Measurements from ENCODE around the gene CDH4.

The CDH4 gene

GRCh38 chr20:61726979-61727378 lies 474.9 kb downstream of the CDH4 start:
- DNase-seq (ENCODE audit: low spot score), result no peak
- H3K27me3 Mint-ChIP-seq (ENCODE audit: low read depth), result no peaks in the 10 kb centered on the region
- H3K4me3 Mint-ChIP-seq, result no peak overlapping the region
- no peaks in the 10 kb centered on the region for H3K4me1 Mint-ChIP-seq (ENCODE audit: low read depth)
- H3K36me3 Mint-ChIP-seq (ENCODE audit: low read depth), result no peaks in the 10 kb centered on the region
- no peak overlapping the region for H3K27ac Mint-ChIP-seq
- H3K9me3 Mint-ChIP-seq, result no peaks in the 10 kb centered on the region

GRCh38 chr20:61727761-61728160 lies 475.7 kb downstream of the CDH4 start:
- Mint-ChIP-seq H3K27me3 (ENCODE audit: low read depth) (no peaks in the 10 kb centered on the region), H3K4me3 (no peak overlapping the region), H3K4me1 (ENCODE audit: low read depth) (no peaks in the 10 kb centered on the region), H3K9me3 (no peaks in the 10 kb centered on the region), H3K27ac (no peak overlapping the region), H3K36me3 (ENCODE audit: low read depth) (no peaks in the 10 kb centered on the region)
- no peak for DNase-seq (ENCODE audit: low spot score)

GRCh38 chr20:61728326-61728725 lies 476.3 kb downstream of the CDH4 start:
- no peak overlapping the region for H3K27ac Mint-ChIP-seq

GRCh38 chr20:61728786-61729770 lies 477.0 kb downstream of the CDH4 start:
- Mint-ChIP-seq H3K4me3 (no peak overlapping the region), H3K4me1 (ENCODE audit: low read depth) (no peaks in the 10 kb centered on the region), H3K27me3 (ENCODE audit: low read depth) (no peaks in the 10 kb centered on the region), H3K36me3 (ENCODE audit: low read depth) (no peaks in the 10 kb centered on the region), H3K27ac (no peak overlapping the region), H3K9me3 (no peaks in the 10 kb centered on the region)
- DNase-seq (ENCODE audit: low spot score), result no peak

More at GRCh38 chr20:61728326-61728725, 476.3 kb downstream of the CDH4 start:
- Mint-ChIP-seq H3K9me3 (no peaks in the 10 kb centered on the region), H3K27me3 (ENCODE audit: low read depth) (no peaks in the 10 kb centered on the region), H3K4me3 (no peak overlapping the region), H3K36me3 (ENCODE audit: low read depth) (no peaks in the 10 kb centered on the region), H3K4me1 (ENCODE audit: low read depth) (no peaks in the 10 kb centered on the region)
- no peak for DNase-seq (ENCODE audit: low spot score)

GRCh38 chr20:61730631-61731362 lies 478.7 kb downstream of the CDH4 start:
- no peaks in the 10 kb centered on the region for H3K9me3 Mint-ChIP-seq
- H3K4me3 Mint-ChIP-seq, result no peak overlapping the region
- H3K36me3 Mint-ChIP-seq (ENCODE audit: low read depth), result no peaks in the 10 kb centered on the region
- no peaks in the 10 kb centered on the region for H3K27me3 Mint-ChIP-seq (ENCODE audit: low read depth)
- no peak for DNase-seq (ENCODE audit: low spot score)
- no peak overlapping the region for H3K27ac Mint-ChIP-seq
- no peaks in the 10 kb centered on the region for H3K4me1 Mint-ChIP-seq (ENCODE audit: low read depth)

DNA sequence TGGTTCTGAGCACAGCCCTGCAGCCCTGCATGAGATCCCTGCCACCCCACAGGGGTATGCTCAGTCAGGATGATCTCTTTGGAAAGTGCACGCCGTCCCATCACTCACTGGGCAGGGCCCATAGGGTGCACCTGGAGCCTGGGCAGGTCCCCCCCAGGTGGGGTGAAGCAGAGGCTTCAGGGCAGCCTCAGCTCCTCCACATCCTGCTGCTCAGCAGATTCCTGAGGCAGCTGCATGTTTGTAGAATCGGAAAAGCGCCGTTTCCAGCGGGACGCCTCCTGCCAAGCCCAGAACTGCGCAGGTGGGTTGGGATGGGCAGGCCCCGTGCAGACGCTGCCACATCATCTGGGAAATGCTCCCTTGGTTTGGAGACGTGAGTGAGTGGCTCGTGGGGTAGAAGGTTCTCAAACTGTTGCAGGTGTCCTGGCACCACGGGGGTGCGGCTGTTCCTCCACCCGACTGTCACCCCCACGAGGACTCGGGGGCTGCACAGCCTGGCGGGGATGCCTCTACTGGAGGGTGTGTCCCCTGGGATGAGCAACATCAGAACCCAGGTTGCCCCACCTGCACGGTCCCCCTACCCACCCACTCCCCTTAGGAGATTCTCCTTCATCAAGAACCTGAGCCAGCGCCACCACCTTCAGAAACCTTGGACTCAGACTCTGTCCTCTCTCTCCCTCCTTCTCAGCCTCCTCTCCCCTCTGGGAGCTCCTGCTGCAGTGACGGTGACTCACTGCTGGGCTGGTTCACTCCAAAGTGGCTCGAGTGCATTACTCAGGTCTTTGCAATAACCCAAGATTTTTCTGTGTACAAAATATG lies 479.5 kb downstream of the CDH4 start:
- H3K4me3 Mint-ChIP-seq, result no peak overlapping the region
- H3K27ac Mint-ChIP-seq, result no peak overlapping the region
- H3K27me3 Mint-ChIP-seq (ENCODE audit: low read depth), result no peaks in the 10 kb centered on the region
- no peaks in the 10 kb centered on the region for H3K36me3 Mint-ChIP-seq (ENCODE audit: low read depth)
- no peaks in the 10 kb centered on the region for H3K4me1 Mint-ChIP-seq (ENCODE audit: low read depth)
- no peak for DNase-seq (ENCODE audit: low spot score)
- no peaks in the 10 kb centered on the region for H3K9me3 Mint-ChIP-seq

DNA sequence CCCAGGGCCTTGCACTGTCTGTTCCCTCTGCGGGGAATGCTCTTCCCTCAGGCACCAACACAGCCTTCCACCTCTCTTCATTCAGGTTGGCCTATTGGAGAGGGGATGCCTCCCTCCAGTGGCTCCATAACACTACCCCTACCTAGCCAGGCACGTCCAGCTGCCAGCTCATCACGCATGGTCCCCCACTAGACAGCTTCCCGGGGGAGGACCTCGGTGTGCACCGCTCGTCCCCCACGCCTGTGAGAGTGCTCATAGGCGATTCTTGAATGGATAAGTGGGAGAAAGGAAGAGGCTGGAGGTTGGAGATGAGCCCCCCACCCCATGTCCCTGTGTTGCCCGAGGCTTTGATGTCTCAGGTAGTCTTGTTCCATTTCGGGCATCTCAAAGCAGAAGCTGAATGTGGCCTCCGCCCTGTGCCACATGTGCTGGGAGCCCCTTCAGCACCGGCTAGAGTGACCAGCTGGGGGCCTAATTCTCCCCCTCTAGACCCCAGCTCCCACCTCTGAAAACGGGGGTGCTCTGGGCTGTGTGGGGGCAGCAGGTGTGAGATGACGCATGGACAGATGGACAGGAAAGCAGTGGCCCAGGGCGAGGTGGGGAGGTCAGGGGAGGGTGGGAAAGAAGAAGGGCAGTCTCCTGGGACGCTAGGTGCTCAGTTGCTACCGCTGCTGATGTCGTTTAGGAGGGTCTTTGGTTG lies 480.6 kb downstream of the CDH4 start:
- no peaks in the 10 kb centered on the region for H3K27me3 Mint-ChIP-seq (ENCODE audit: low read depth)
- H3K4me1 Mint-ChIP-seq (ENCODE audit: low read depth), result no peaks in the 10 kb centered on the region
- H3K36me3 Mint-ChIP-seq (ENCODE audit: low read depth), result no peaks in the 10 kb centered on the region
- no peaks in the 10 kb centered on the region for H3K9me3 Mint-ChIP-seq
- no peak overlapping the region for H3K27ac Mint-ChIP-seq
- H3K4me3 Mint-ChIP-seq, result no peak overlapping the region
- DNase-seq (ENCODE audit: low spot score), result no peak

DNA sequence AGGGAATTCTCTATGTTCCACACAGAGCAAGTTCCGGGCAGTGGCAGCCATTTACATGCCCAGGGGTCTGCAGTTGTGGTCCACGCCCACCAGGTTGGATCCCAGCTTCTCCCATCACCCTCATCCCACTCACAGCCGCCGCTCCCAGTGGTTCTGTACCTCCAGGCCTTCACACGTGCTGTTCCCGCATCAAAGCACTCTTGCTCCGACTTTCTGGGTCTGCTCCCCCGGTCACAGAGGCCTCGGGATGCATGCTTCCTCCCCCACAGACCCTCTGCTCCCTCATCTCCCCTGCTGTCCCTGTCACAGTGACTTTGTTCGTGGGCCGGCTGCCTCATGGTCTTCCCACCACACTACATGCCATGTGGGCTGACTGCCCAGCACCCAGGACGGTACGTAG lies 481.2 kb downstream of the CDH4 start:
- no peaks in the 10 kb centered on the region for H3K36me3 Mint-ChIP-seq (ENCODE audit: low read depth)
- H3K27ac Mint-ChIP-seq, result no peak overlapping the region
- no peak overlapping the region for H3K4me3 Mint-ChIP-seq
- no peaks in the 10 kb centered on the region for H3K27me3 Mint-ChIP-seq (ENCODE audit: low read depth)
- no peak for DNase-seq (ENCODE audit: low spot score)
- no peaks in the 10 kb centered on the region for H3K9me3 Mint-ChIP-seq
- H3K4me1 Mint-ChIP-seq (ENCODE audit: low read depth), result no peaks in the 10 kb centered on the region

DNA sequence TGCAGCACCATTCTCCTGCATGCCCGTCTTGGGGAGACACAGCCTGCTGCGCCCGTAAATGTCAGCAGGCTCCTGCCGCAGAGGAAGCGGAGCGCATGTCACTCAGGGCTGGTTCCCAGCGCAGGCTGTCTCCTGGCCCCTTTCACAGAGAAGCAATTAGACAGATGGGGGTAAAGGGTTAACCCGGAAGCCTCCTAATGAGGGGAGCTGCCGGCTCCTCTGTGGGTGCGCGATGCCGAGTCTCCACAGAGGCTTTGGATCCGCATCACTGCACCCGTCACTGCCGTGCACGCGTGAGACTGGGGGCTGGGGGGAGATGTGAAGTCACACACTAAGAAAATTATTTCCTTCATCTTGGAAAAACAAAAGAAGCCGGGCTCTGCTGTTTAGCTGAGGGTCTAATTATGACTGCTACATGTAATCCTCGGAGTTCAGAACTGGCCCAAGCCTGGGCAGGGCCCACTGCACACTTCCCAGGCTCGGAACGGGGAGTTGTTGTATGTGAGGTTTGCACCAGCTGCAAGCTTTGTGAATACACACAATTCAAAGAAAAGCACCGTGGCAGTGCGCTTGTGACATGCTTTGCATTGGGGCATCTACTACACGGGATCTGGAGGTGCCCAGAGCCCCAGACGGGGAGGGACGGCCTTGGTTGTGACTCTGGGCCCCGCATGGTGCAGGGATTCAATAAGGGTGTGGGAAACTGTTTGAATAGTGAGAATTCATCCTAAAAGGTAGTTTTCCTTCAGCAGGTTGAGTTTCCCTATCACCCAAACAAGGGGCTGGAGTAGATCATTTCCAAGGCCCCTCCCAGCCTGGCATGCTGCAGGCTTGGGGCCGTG lies 482.1 kb downstream of the CDH4 start:
- Mint-ChIP-seq H3K36me3 (ENCODE audit: low read depth) (no peaks in the 10 kb centered on the region), H3K27me3 (ENCODE audit: low read depth) (no peaks in the 10 kb centered on the region), H3K27ac (no peak overlapping the region), H3K4me1 (ENCODE audit: low read depth) (no peaks in the 10 kb centered on the region), H3K4me3 (no peak overlapping the region), H3K9me3 (no peaks in the 10 kb centered on the region)
- no peak for DNase-seq (ENCODE audit: low spot score)

GRCh38 chr20:61734733-61735502 lies 482.9 kb downstream of the CDH4 start:
- Mint-ChIP-seq H3K27ac (no peak overlapping the region), H3K4me1 (ENCODE audit: low read depth) (no peaks in the 10 kb centered on the region), H3K36me3 (ENCODE audit: low read depth) (no peaks in the 10 kb centered on the region), H3K9me3 (no peaks in the 10 kb centered on the region), H3K27me3 (ENCODE audit: low read depth) (no peaks in the 10 kb centered on the region), H3K4me3 (no peak overlapping the region)
- no peak for DNase-seq (ENCODE audit: low spot score)

GRCh38 chr20:61735503-61735785 lies 483.4 kb downstream of the CDH4 start:
- H3K27me3 Mint-ChIP-seq (ENCODE audit: low read depth), result no peaks in the 10 kb centered on the region
- DNase-seq (ENCODE audit: low spot score), result no peak
- H3K36me3 Mint-ChIP-seq (ENCODE audit: low read depth), result no peaks in the 10 kb centered on the region
- no peak overlapping the region for H3K4me3 Mint-ChIP-seq
- no peak overlapping the region for H3K27ac Mint-ChIP-seq
- no peaks in the 10 kb centered on the region for H3K9me3 Mint-ChIP-seq
- H3K4me1 Mint-ChIP-seq (ENCODE audit: low read depth), result no peaks in the 10 kb centered on the region

DNA sequence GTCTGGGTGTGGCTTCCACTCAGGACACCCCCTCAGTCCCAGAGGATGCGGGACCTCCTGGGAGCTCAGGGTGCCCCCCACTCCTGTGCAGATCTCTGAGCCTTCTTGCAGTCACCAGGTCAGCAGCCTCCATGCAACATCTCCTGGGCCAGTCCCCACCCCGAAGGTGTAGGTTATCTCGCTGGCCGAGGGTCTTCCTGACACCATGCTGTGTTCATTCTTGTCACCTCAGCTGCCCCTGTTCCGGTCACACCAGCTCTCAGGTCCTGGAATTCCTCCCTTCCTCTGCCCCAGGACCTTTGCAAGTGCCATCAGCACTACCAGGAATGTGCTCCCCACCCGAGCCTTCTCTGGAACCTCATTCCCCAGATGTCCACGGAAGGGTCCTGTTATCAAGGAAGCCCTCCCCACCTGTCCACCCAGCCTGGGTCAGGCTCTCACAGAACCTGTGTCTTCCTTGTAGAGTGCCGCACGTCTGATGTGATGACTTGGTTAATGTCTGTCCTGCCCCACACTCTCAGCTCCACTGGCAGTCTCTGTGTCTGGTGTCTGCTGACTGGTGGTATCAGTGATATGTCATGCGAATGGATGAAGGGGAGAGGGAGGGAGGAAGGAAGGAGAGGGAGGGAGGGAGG lies 484.1 kb downstream of the CDH4 start:
- H3K27me3 Mint-ChIP-seq (ENCODE audit: low read depth), result no peaks in the 10 kb centered on the region
- no peaks in the 10 kb centered on the region for H3K4me1 Mint-ChIP-seq (ENCODE audit: low read depth)
- H3K9me3 Mint-ChIP-seq, result no peaks in the 10 kb centered on the region

More for the DNA sequence above, 484.1 kb downstream of the CDH4 start:
- DNase-seq (ENCODE audit: low spot score), result no peak
- Mint-ChIP-seq H3K4me3 (no peak overlapping the region), H3K36me3 (ENCODE audit: low read depth) (no peaks in the 10 kb centered on the region), H3K27ac (no peak overlapping the region)
